ENCODE results near the gene C22orf15. TPM values are rescaled to one million over a fixed set of nuclear protein-coding genes. Genes with fewer than 3 reads are reported as not detected.

Gene C22orf15
- total RNA-seq, 1 donor from 2014 or later = 0.39 TPM

DNA sequence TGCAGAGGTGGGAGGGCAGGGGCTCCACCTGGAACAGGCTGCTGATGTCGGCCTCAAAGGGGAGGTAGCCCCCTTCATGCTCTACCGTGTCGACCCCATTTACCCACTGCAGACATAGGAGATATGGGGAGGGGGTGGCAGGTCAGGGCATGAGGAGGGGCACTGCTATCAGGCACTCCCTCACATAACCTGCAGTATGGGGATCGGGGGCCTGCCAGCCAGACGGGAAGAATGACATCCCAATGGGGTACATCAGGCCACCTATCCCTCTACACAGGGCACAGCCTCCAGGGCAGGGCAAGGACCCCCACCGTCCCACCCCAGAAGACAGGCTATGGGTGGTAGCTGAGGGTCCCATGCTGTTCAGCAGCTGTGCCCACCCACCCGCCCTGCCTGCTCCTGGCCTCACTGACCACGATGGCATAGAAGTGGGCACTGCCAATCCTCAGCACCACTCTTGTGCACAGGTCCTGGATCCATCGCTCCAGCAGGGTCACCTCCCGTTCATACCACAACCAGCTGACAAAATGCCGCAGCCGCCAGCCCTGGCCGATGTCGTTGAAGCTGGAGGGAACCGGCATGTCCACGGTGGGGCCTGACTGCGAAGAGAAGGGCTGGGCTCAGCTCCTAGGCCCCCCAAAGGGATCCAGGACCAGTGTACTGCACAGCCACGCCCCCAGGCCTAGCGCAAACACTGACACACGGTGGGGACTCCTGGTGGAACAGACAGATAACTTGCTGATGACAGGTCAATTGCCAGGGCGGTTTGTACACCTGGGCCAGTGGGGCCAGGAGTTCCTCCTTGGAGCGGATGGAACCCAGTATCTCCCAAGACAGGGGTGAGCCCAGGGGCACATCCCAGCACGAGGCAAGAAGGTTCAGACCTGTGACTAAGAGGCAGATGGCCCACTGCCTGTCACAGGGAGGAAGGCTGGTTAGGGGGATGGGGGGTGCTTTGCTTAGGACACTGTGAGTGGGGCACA is 47.9 kb upstream of the C22orf15 start:
- no peak overlapping the region for H3K27ac Mint-ChIP-seq (ENCODE audit: unreplicated experiment)
- H3K4me3 ChIP-seq (ENCODE audit: insufficient read depth, low read depth, low read length) = no peak overlapping the region
- no peak overlapping the region for H2AFZ ChIP-seq (ENCODE audit: low read depth, low read length)
- H3K4me2 ChIP-seq (ENCODE audit: low read length) = no peak overlapping the region
- no peak overlapping the region for H3K9ac ChIP-seq (ENCODE audit: low read length)
- H3K4me3 Mint-ChIP-seq (ENCODE audit: unreplicated experiment) = peak overlapping the region; percentile 64
- H3K36me3 ChIP-seq (ENCODE audit: insufficient read depth, low read length) = peaks cover 5% of the 10 kb centered on the region
- peaks cover 15% of the 10 kb centered on the region for H3K36me3 Mint-ChIP-seq (ENCODE audit: low read depth, unreplicated experiment)
- H3K4me1 Mint-ChIP-seq (ENCODE audit: low read depth, unreplicated experiment) = no peaks in the 10 kb centered on the region
- no peaks in the 10 kb centered on the region for H3K9me3 Mint-ChIP-seq (ENCODE audit: unreplicated experiment)
- no peaks in the 10 kb centered on the region for H3K27me3 ChIP-seq (ENCODE audit: insufficient read depth, low read length)
- TF ChIP-seq CTCF (IDR thresholded peaks at IDR 0.05; ENCODE audit: insufficient read depth, low read depth, low read length) = no peak
- TF ChIP-seq EZH2 (IDR thresholded peaks at IDR 0.05; ENCODE audit: insufficient read depth, low read length) = no peak
- no peaks in the 10 kb centered on the region for H3K9me3 ChIP-seq (ENCODE audit: insufficient read depth, low read depth, low read length)
- peaks cover 4% of the 10 kb centered on the region for H3K4me1 ChIP-seq (ENCODE audit: insufficient read depth, low read length)
- no peak for DNase-seq (ENCODE audit: low read depth)
- no peak for FAIRE-seq
- H3K27me3 Mint-ChIP-seq (ENCODE audit: low read depth, unreplicated experiment) = no peaks in the 10 kb centered on the region
- peaks cover 13% of the 10 kb centered on the region for H4K20me1 ChIP-seq (ENCODE audit: insufficient read depth, low read length)
- H3K79me2 ChIP-seq (ENCODE audit: insufficient read depth, low read length) = peaks cover 13% of the 10 kb centered on the region
- no peak overlapping the region for H3K27ac ChIP-seq (ENCODE audit: low read depth, low read length)

GRCh38 chr22:23715806-23716375 is 46.9 kb upstream of the C22orf15 start:
- no peak overlapping the region for H2AFZ ChIP-seq (ENCODE audit: low read depth, low read length)
- Mint-ChIP-seq H3K4me3 (ENCODE audit: unreplicated experiment) (peak overlapping the region; percentile 80), H3K27ac (ENCODE audit: unreplicated experiment) (no peak overlapping the region), H3K4me1 (ENCODE audit: low read depth, unreplicated experiment) (no peaks in the 10 kb centered on the region), H3K27me3 (ENCODE audit: low read depth, unreplicated experiment) (no peaks in the 10 kb centered on the region), H3K36me3 (ENCODE audit: low read depth, unreplicated experiment) (peaks cover 12% of the 10 kb centered on the region), H3K9me3 (ENCODE audit: unreplicated experiment) (no peaks in the 10 kb centered on the region)
- H3K9me3 ChIP-seq (ENCODE audit: insufficient read depth, low read depth, low read length) = no peaks in the 10 kb centered on the region
- peaks cover under 1% of the 10 kb centered on the region for H3K36me3 ChIP-seq (ENCODE audit: insufficient read depth, low read length)
- H3K79me2 ChIP-seq (ENCODE audit: insufficient read depth, low read length) = peaks cover 13% of the 10 kb centered on the region
- H3K27ac ChIP-seq (ENCODE audit: low read depth, low read length) = no peak overlapping the region
- H4K20me1 ChIP-seq (ENCODE audit: insufficient read depth, low read length) = peaks cover 6% of the 10 kb centered on the region
- H3K27me3 ChIP-seq (ENCODE audit: insufficient read depth, low read length) = no peaks in the 10 kb centered on the region
- TF ChIP-seq CTCF (IDR thresholded peaks at IDR 0.05; ENCODE audit: insufficient read depth, low read depth, low read length) (no peak), EZH2 (IDR thresholded peaks at IDR 0.05; ENCODE audit: insufficient read depth, low read length) (no peak)
- no peak overlapping the region for H3K4me3 ChIP-seq (ENCODE audit: insufficient read depth, low read depth, low read length)
- FAIRE-seq (no peak), DNase-seq (ENCODE audit: low read depth) (no peak)
- peak overlapping the region; percentile 85 for H3K4me2 ChIP-seq (ENCODE audit: low read length)
- H3K4me1 ChIP-seq (ENCODE audit: insufficient read depth, low read length) = peaks cover 4% of the 10 kb centered on the region
- no peak overlapping the region for H3K9ac ChIP-seq (ENCODE audit: low read length)
